ENCODE measurements around the gene SLC6A3. TPM values are rescaled to one million over a fixed set of nuclear protein-coding genes. Genes with fewer than 3 reads are reported as not detected.
A peak's percentile ranks its signal among the peaks of the same experiment; 100 is the strongest.

SLC6A3 gene
- total and polyA plus RNA-seq, 2 donors (not counting 3 experiments of a cell fraction or from before 2014, with no cell fraction given), result not detected

- CTCF ChIA-PET, result interaction anchor here (0.8 to 1.8 kb wide), 5 partner anchors 34 to 300 kb away, joined by 3 to 7 read pairs (median 3); no protein-coding TSS in a partner anchor
- H4K20me1 ChIP-seq (replicated peaks; ENCODE audit: control insufficient read depth, extremely low read depth, insufficient read depth, low read length), result no peaks in the 10 kb centered on the region
- H3K4me2 ChIP-seq (ENCODE audit: insufficient read depth, low read length), result peak within 1 kb of the TSS; percentile 77
- POLR2A ChIA-PET, result no interaction called here
- H2AFZ ChIP-seq (ENCODE audit: low read depth, low read length), result peak within 1 kb of the TSS; percentile 74
- DNase-seq (ENCODE audit: low read depth, low spot score) (peak; percentile 84), FAIRE-seq (peak; percentile 80)
- H3K79me2 ChIP-seq (ENCODE audit: control insufficient read depth, insufficient read depth, low read length), result peaks cover 16% of the 10 kb centered on the region
- peak within 1 kb of the TSS; percentile 83 for H3K27ac ChIP-seq (ENCODE audit: insufficient read depth, low read depth, low read length)
- H3K9me1 ChIP-seq (replicated peaks; ENCODE audit: control insufficient read depth, extremely low read depth, insufficient read depth, low read length), result no peaks in the 10 kb centered on the region
- TF ChIP-seq FOS (IDR thresholded peaks at IDR 0.05; ENCODE audit: borderline replicate concordance, insufficient read depth, low read length) (no peak), MYC (IDR thresholded peaks at IDR 0.05; ENCODE audit: low read depth, low read length) (no peak), POLR2A (IDR thresholded peaks at IDR 0.05; ENCODE audit: low read depth, low read length) (peak; percentile 65), POLR2AphosphoS5 (IDR thresholded peaks at IDR 0.05; ENCODE audit: insufficient read depth, low read depth, low read length) (peak; percentile 80), GATA2 (IDR thresholded peaks at IDR 0.05; ENCODE audit: insufficient read depth, insufficient read length, low read depth, low read length) (no peak), EZH2 (IDR thresholded peaks at IDR 0.05; ENCODE audit: borderline replicate concordance, low read depth, low read length, severe bottlenecking) (no peak), MAX (IDR thresholded peaks at IDR 0.05; ENCODE audit: insufficient read depth, insufficient read length) (peak; percentile 44)
- TF ChIP-seq, protein P1, sequence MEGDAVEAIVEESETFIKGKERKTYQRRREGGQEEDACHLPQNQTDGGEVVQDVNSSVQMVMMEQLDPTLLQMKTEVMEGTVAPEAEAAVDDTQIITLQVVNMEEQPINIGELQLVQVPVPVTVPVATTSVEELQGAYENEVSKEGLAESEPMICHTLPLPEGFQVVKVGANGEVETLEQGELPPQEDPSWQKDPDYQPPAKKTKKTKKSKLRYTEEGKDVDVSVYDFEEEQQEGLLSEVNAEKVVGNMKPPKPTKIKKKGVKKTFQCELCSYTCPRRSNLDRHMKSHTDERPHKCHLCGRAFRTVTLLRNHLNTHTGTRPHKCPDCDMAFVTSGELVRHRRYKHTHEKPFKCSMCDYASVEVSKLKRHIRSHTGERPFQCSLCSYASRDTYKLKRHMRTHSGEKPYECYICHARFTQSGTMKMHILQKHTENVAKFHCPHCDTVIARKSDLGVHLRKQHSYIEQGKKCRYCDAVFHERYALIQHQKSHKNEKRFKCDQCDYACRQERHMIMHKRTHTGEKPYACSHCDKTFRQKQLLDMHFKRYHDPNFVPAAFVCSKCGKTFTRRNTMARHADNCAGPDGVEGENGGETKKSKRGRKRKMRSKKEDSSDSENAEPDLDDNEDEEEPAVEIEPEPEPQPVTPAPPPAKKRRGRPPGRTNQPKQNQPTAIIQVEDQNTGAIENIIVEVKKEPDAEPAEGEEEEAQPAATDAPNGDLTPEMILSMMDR (IDR thresholded peaks at IDR 0.05; ENCODE audit: extremely low read depth in 1 of 2, insufficient read depth in 1 of 2, low read depth in 1 of 2, low read length in 2 of 2), result no peak
- H3K9me3 ChIP-seq (replicated peaks; ENCODE audit: control insufficient read depth, insufficient read depth, low read length), result no peaks in the 10 kb centered on the region
- dilution Hi-C loops (cut with MboI; ENCODE audit: extremely low pct_ligation_motif_present, low sequenced_read_pairs), result no loop called here
- peaks cover 3 to 19% of the 10 kb centered on the region in 2 experiments for H3K36me3 ChIP-seq (ENCODE audit: control insufficient read depth in 2 of 2, extremely low read depth in 1 of 2, insufficient read depth in 2 of 2, low read length in 2 of 2)
- H3K4me3 ChIP-seq (replicated peaks in 1 of 3; ENCODE audit: insufficient read depth in 1 of 3, low read depth in 1 of 3, low read length in 3 of 3), result peak within 1 kb of the TSS; percentile 88 to 93 (median 90)
- peak within 1 kb of the TSS; percentile 97 for H3K9ac ChIP-seq (replicated peaks; ENCODE audit: extremely low read depth, insufficient read depth, low read length)
- no peaks in the 10 kb centered on the region for H3K27me3 ChIP-seq (ENCODE audit: control insufficient read depth in 2 of 2, insufficient read depth in 2 of 2, low read length in 2 of 2)
- peaks cover 9% of the 10 kb centered on the region for H3K4me1 ChIP-seq (ENCODE audit: control insufficient read depth, extremely low read depth, insufficient read depth, low read length)
- BruUV-seq (replicated peaks), result TSS peak; percentile 64
- intact Hi-C loops (cut with micrococcal nuclease), result loop anchor here (2.0 kb wide), 1 partner anchor 40 kb away; no protein-coding TSS in a partner anchor
Measured at GRCh38 chr5:1344975-1345838, 100.0 kb downstream of the SLC6A3 start, which contains the start of gene CLPTM1L. Gene CLPTM1L, minus strand, starts transcription at chr5:1345099. Its CDS starts 258 bp downstream, at chr5:1344841.
